Fibroblast of lung (primary cell): Measurements from ENCODE around the gene CCDC6. TPM values are rescaled to one million over a fixed set of nuclear protein-coding genes. Genes with fewer than 3 reads are reported as not detected.

Source experiments
- DNase-seq, 2 donors: peaks; one replicate each; pipeline versions ENCODE4 v3.0.0 to v3.0.0-alpha.2; 2010; ENCODE audit warnings: low read depth in 2 of 2
- H2AFZ ChIP-seq: 2 replicates; pipeline ENCODE4 v1.5.1; 2012; ENCODE audit warnings: low read length, control low read depth, inconsistent platforms
- H3K27ac ChIP-seq: 2 replicates; pipeline ENCODE4 v1.5.1; 2011; ENCODE audit warnings: low read length, control low read depth; ENCODE audit not compliant: insufficient read depth
- H3K27me3 ChIP-seq: 2 replicates; pipeline ENCODE4 v1.5.1; 2011; ENCODE audit warnings: mild to moderate bottlenecking, low read length; ENCODE audit not compliant: control insufficient read depth, insufficient read depth
- H3K36me3 ChIP-seq: 2 replicates; pipeline ENCODE4 v1.5.1; 2011; ENCODE audit warnings: low read length; ENCODE audit not compliant: control insufficient read depth, insufficient read depth
- H3K4me1 ChIP-seq: 2 replicates; pipeline ENCODE4 v1.5.1; 2011; ENCODE audit warnings: low read length; ENCODE audit not compliant: control insufficient read depth, insufficient read depth; ENCODE audit errors: extremely low read depth
- H3K4me2 ChIP-seq: 2 replicates; pipeline ENCODE4 v1.5.1; 2011; ENCODE audit warnings: low read length, control low read depth; ENCODE audit not compliant: insufficient read depth; ENCODE audit errors: extremely low read depth
- H3K4me3 ChIP-seq, 4 experiments: fragments of 200-600 bp in 1 of 4; sonication (generic) in 1 of 4; replicated peaks in 1 of 4; 2 replicates each; pipeline ENCODE4 v1.5.1; 2011 to 2016; ENCODE audit warnings: low read length in 4 of 4, low read depth in 3 of 4, mild to moderate bottlenecking in 3 of 4, control low read depth in 2 of 4, inconsistent platforms in 1 of 4, mixed read lengths in 1 of 4; ENCODE audit not compliant: insufficient read depth in 1 of 4; ENCODE audit errors: control extremely low read depth in 1 of 4
- H3K79me2 ChIP-seq: 2 replicates; pipeline ENCODE4 v1.5.1; 2012; ENCODE audit warnings: mild to moderate bottlenecking, low read length, inconsistent platforms; ENCODE audit not compliant: control insufficient read depth, insufficient read depth
- H3K9ac ChIP-seq: 2 replicates; pipeline ENCODE4 v1.5.1; 2011; ENCODE audit warnings: mild to moderate bottlenecking, low read length, control low read depth; ENCODE audit not compliant: insufficient read depth
- H3K9me3 ChIP-seq: 2 replicates; pipeline ENCODE4 v1.5.1; 2012; ENCODE audit warnings: low read depth, low read length; ENCODE audit not compliant: control insufficient read depth, insufficient read depth
- H4K20me1 ChIP-seq: 2 replicates; pipeline ENCODE4 v1.5.1; 2011; ENCODE audit warnings: low read length; ENCODE audit not compliant: control insufficient read depth, insufficient read depth; ENCODE audit errors: extremely low read depth
- EZH2 ChIP-seq: IDR thresholded peaks from 2 replicates; pipeline ENCODE4 v1.5.1; 2012; ENCODE audit warnings: low read length, control low read depth, mild to moderate bottlenecking; ENCODE audit errors: missing control alignments
- polyA plus RNA-seq, 2 donors: library from polyadenylated mRNA; depleted of rRNA in 1 of 2; stranded (reverse) in 1 of 2; unstranded in 1 of 2; fragments of >200 nt; gene quantifications; 2 replicates each; pipeline ENCODE4 v1.2.1, GENCODE V29; 2011 to 2012; ENCODE audit warnings: missing spikeins in 1 of 2
- total RNA-seq: library from RNA; depleted of rRNA; stranded (reverse); fragments of >200 nt; gene quantifications from 2 replicates; pipeline ENCODE4 v1.2.1, GENCODE V29; 2014
- TF ChIP-seq, protein P1 (sequence below), 2 donors: IDR thresholded peaks in 1 of 2; conservative IDR thresholded peaks in 1 of 2; 1 replicate in 1 of 2; 2 replicates in 1 of 2; pipeline ENCODE4 v1.5.1; 2011 to 2012; ENCODE audit warnings: low read length in 2 of 2, control low read depth in 1 of 2, inconsistent platforms in 1 of 2, low read depth in 1 of 2, mild to moderate bottlenecking in 1 of 2

The CCDC6 gene
- total and polyA plus RNA-seq, 2 donors (not counting 1 experiment from before 2014, with no cell fraction given) = 35.5 to 51.2 TPM

DNA sequence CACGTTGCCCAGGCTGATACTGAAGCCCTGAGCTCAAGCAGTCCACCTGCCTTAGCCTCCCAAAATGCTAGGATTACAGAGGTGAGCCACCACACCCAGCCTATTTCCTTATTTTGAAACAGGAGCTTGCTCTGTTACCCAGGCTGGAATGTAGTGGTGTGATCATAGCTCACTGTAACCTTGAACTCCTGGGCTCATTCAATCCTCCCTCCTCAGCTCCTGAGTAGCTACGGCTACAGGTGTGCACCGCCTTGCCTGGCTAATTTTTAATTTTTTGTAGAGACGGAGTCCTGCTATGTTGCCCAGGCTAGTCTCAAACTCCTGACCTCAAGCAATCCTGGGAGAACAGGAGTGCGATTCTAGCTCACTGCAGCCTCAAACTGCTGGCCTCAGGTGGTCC lies 164.8 kb downstream of the CCDC6 start:
- Histone ChIP-seq H3K27me3 (no peaks in the 10 kb centered on the region), H3K9ac (no peak overlapping the region), H3K9me3 (no peaks in the 10 kb centered on the region), H2AFZ (no peak overlapping the region), H3K27ac (no peak overlapping the region), H3K36me3 (no peaks in the 10 kb centered on the region), H4K20me1 (no peaks in the 10 kb centered on the region), H3K4me1 (no peaks in the 10 kb centered on the region), H3K79me2 (no peaks in the 10 kb centered on the region), H3K4me2 (no peak overlapping the region), H3K4me3 (no peak overlapping the region)
- TF ChIP-seq, protein P1, sequence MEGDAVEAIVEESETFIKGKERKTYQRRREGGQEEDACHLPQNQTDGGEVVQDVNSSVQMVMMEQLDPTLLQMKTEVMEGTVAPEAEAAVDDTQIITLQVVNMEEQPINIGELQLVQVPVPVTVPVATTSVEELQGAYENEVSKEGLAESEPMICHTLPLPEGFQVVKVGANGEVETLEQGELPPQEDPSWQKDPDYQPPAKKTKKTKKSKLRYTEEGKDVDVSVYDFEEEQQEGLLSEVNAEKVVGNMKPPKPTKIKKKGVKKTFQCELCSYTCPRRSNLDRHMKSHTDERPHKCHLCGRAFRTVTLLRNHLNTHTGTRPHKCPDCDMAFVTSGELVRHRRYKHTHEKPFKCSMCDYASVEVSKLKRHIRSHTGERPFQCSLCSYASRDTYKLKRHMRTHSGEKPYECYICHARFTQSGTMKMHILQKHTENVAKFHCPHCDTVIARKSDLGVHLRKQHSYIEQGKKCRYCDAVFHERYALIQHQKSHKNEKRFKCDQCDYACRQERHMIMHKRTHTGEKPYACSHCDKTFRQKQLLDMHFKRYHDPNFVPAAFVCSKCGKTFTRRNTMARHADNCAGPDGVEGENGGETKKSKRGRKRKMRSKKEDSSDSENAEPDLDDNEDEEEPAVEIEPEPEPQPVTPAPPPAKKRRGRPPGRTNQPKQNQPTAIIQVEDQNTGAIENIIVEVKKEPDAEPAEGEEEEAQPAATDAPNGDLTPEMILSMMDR (conservative IDR thresholded peaks at IDR 0.05 in 1 of 2, IDR thresholded peaks at IDR 0.05 in 1 of 2; ENCODE audit: low read depth in 1 of 2, low read length in 2 of 2) = no peak
- TF ChIP-seq EZH2 = no peak
- no peak for DNase-seq

DNA sequence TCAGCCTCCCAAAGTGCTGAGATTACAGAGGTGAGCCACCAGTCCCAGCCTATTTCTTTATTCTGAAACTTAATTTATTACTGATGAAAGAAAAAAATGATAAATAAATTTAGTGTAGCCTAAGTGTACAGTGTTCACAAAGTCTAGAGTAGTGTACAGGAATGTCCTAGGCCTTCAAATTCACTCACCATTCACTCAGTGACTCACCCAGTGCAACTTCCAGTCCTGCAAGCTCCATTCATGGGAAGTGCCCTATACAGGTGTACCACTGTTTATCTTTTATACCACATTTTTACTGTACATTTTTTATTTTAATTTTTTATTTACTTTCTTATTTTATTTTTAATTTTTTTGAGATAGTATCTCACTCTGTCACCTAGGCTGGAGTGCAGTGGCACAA lies 165.3 kb downstream of the CCDC6 start:
- Histone ChIP-seq H3K4me1 (no peaks in the 10 kb centered on the region), H2AFZ (no peak overlapping the region), H3K79me2 (no peaks in the 10 kb centered on the region), H3K36me3 (no peaks in the 10 kb centered on the region), H3K9ac (no peak overlapping the region), H3K27me3 (no peaks in the 10 kb centered on the region), H3K27ac (no peak overlapping the region), H3K4me2 (no peak overlapping the region), H4K20me1 (no peaks in the 10 kb centered on the region), H3K9me3 (no peaks in the 10 kb centered on the region), H3K4me3 (no peak overlapping the region)
- DNase-seq = no peak
- TF ChIP-seq EZH2 = no peak
- TF ChIP-seq, protein P1 (conservative IDR thresholded peaks at IDR 0.05 in 1 of 2, IDR thresholded peaks at IDR 0.05 in 1 of 2; ENCODE audit: low read depth in 1 of 2, low read length in 2 of 2) = no peak

Other genes starting within 250 kb of the CCDC6 start
- gene SLC16A9, start 196.7 kb downstream of the CCDC6 start, total RNA-seq = 0.26 and 0.66 TPM in 2 replicates
- 0.08 and 0.56 TPM in 2 replicates for gene SLC16A9, start 196.7 kb downstream of the CCDC6 start, polyA plus RNA-seq
- not detected in 2 replicates for gene MRLN, start 153.1 kb downstream of the CCDC6 start, total RNA-seq
- not detected in 2 replicates for gene MRLN, start 153.1 kb downstream of the CCDC6 start, polyA plus RNA-seq